Mucosa of descending colon (tissue), 3 donors: Measurements from ENCODE around the gene ZSCAN1. TPM values are rescaled to one million over a fixed set of nuclear protein-coding genes. Genes with fewer than 3 reads are reported as not detected.

ENCODE experiments used
- ATAC-seq: fragments of 200-7000 bp; cut with Tn5 transposase; one replicate; pipeline ENCODE4 v1.9.1; 2020; ENCODE audit warnings: mild to moderate bottlenecking, moderate library complexity
- DNase-seq, 3 donors: peaks; one replicate each; pipeline ENCODE4 v3.0.0-alpha.2; 2020
- H3K36me3 ChIP-seq: fragments of 200-600 bp; one replicate; pipeline ENCODE4 v1.8.0; 2021; ENCODE audit warnings: low read depth, mild to moderate bottlenecking
- H3K4me1 ChIP-seq: fragments of 200-600 bp; one replicate; pipeline ENCODE4 v1.8.0; 2021; ENCODE audit warnings: low read depth, mild to moderate bottlenecking
- H3K4me3 ChIP-seq: fragments of 200-600 bp; one replicate; pipeline ENCODE4 v1.8.0; 2021; ENCODE audit warnings: mild to moderate bottlenecking
- H3K9me3 ChIP-seq: fragments of 200-600 bp; one replicate; pipeline ENCODE4 v1.8.0; 2021; ENCODE audit warnings: mild to moderate bottlenecking
- CTCF ChIP-seq: fragments of 200-600 bp; IDR thresholded peaks from one replicate; pipeline ENCODE4 v1.8.0; 2022; ENCODE audit warnings: antibody characterized with exemption, mild to moderate bottlenecking
- intact Hi-C, 2 donors: fragments of 100-400 bp; cut with DNase I in 1 of 2; cut with micrococcal nuclease in 1 of 2; formaldehyde crosslinking; loops; one replicate each; pipeline versions ENCODE4 v1.11.0 to v1.11.1; 2022; cut with DNase I, micrococcal nuclease
- total RNA-seq, 3 donors: library from RNA; stranded (reverse); fragmentation: NEBNext Ultra II Directional in 2 of 3; extraction: Animal tissue kit (Norgen Biotek cat#: 25700) in 2 of 3; gene quantifications; one replicate each; pipeline versions ENCODE4 v1.2.1 to v1.2.4, GENCODE V29; 2021 to 2023
- donor health status: DM: no; HTN: no; CAD: no; lungs with moderate emphysema.
- donor health status: DM: no; HTN: no; CAD: no.
- donor health status: DM: no; HTN: yes; CAD: no.

ZSCAN1 gene
- total RNA-seq, 3 donors from 2014 or later, result not detected

DNA sequence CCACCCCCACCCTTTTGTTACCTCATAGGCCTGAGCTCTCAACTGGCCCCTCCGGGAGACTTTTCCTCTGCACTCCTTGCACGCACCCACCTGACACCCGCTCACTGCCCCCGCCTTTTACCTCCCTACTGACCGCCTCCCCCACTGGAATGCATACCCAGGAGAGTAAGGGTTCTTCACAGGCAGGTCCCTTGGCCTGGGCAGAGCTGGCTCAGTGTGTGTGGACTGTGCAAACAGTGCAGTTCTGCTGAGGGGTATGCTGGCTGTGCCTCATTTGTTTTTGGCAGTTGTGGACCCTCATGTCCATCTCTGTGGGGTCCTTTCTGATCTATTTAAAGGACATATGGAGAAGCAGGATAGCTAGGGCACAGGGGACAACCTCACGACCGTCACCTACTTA, 59.2 kb downstream of the ZSCAN1 start:
- ATAC-seq, result no peak
- no peak overlapping the region for H3K4me3 ChIP-seq
- intact Hi-C loops, result no loop called here
- H3K4me1 ChIP-seq, result peaks cover 7% of the 10 kb centered on the region
- no peak for DNase-seq
- TF ChIP-seq CTCF, result no peak
- H3K36me3 ChIP-seq, result no peaks in the 10 kb centered on the region
- H3K9me3 ChIP-seq, result peaks cover 43% of the 10 kb centered on the region

- DNase-seq (no peak), ATAC-seq (no peak)
- peaks cover 26% of the 10 kb centered on the region for H3K9me3 ChIP-seq
- intact Hi-C loops, result no loop called here
- TF ChIP-seq CTCF, result no peak
- H3K4me3 ChIP-seq, result no peak overlapping the region
- H3K4me1 ChIP-seq, result peaks cover 7% of the 10 kb centered on the region
- no peaks in the 10 kb centered on the region for H3K36me3 ChIP-seq
Measured at GRCh38 chr19:58095328-58095727, 61.5 kb downstream of the ZSCAN1 start.

DNA sequence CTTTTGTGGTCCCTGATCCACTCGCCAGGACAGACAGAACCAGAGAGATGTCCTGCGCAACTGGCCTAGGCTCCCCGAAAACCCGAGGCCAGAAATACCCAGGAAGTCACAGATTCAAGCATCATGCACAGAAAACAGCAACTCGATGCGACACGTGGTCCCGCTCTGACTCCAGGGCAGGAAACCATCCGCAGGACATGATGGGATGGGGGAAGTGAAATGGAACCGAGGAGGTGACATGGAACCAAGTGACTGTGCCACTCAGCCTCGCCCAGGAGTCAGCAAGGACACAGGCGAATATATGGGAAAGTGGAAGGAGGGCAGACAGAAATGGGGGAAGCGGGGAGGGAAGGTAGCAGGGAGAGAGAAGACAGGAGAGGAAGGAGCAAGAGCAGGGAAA, 63.1 kb downstream of the ZSCAN1 start:
- Histone ChIP-seq H3K36me3 (no peaks in the 10 kb centered on the region), H3K9me3 (peaks cover 23% of the 10 kb centered on the region), H3K4me3 (no peak overlapping the region), H3K4me1 (peaks cover 7% of the 10 kb centered on the region)
- ATAC-seq (no peak), DNase-seq (no peak)
- no peak for TF ChIP-seq CTCF
- intact Hi-C loops, result no loop called here

DNA sequence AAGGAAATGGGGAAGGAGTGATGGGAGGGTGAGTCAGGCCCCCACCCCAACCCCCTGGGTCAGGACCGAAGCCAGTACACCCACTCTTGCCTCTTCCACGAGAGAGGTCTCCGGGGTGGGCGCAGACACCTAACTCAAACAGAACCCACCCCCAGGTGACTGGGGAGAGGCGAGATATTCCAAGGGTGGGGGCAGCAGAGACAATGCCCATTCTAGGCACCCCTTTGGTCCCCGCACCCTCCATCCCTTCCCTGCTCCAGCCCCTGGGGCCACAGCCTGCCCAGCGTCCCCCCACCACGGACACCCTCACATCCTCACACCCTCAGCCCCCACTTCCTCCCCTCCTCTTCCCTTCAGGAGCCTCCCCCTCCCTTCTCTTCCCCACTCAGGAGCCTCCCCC, 63.5 kb downstream of the ZSCAN1 start:
- no peak for DNase-seq
- H3K9me3 ChIP-seq, result peaks cover 26% of the 10 kb centered on the region
- no peak overlapping the region for H3K4me3 ChIP-seq

DNA sequence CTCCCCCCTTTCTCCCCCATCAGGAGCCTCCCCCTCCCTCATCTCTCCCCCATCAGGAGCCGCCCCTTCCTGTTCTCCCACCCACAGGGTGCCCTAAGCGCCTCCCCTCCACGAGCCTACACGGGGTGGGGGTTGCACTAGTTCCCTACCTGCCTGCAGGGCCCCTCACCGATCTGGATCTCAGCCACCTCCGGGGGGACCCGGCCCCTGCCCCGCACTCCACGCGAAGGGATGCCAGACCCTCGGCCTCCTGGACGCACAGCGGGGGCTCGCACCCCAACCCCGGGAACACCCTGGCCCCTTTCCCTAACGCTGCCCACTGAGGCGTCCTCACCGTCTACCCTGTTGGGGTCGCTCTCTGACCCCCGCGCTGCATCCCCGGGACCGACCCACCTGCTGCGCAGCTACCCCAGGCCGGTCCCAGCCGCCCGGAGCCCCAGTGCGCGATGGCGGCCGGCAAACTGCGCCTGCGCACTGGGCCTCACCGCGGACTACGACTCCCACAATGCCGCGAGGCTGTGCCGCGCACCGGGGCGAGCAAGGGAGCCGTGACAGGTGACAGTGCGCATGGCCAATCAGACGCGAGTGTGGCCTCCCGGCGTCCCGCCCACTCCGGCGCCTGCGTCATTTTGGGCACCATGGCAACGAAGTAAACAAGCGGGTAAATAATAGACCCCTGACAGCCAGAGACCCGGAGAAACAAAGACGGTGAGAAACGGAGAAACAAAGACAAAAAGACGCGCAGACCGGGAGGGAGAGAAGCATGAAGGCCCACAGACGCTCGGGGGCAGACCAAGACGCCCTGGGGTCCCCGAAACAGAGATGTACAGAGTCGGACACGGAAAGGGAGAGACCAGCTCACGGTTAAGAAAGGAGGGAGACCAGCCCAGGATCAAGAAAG, 64.2 kb downstream of the ZSCAN1 start, which contains the start of gene ZSCAN18:
Gene ZSCAN18 (minus strand): TSS at position 451 of the 901 bp plus-strand sequence. CDS start 7,964 bp downstream, outside the sequence.
- H3K36me3 ChIP-seq, result no peaks in the 10 kb centered on the region
- intact Hi-C loops, result no loop called here
- peaks cover 32% of the 10 kb centered on the region for H3K9me3 ChIP-seq
- TF ChIP-seq CTCF, result no peak
- H3K4me1 ChIP-seq, result peaks cover 7% of the 10 kb centered on the region
- ATAC-seq (peak; percentile 100), DNase-seq (peak; percentile 96 to 97 (median 96))
- peak within 1 kb of the TSS; percentile 78 for H3K4me3 ChIP-seq

More for the DNA sequence above, 63.5 kb downstream of the ZSCAN1 start:
- H3K36me3 ChIP-seq, result no peaks in the 10 kb centered on the region
- ATAC-seq, result no peak
- H3K4me1 ChIP-seq, result peaks cover 7% of the 10 kb centered on the region
- TF ChIP-seq CTCF, result no peak
- intact Hi-C loops, result no loop called here
